HG03575 (cell line): ENCODE measurements around the gene CRYBA4.
"Not testable (repeated sequence)": the region's sequence is repeated elsewhere in the genome, so short reads cannot be mapped to it uniquely, and the experiment has no call there.

Source experiments
- ATAC-seq: cut with Tn5 transposase; IDR thresholded peaks from one replicate; pipeline ENCODE4 v1.9.1; 2021; ENCODE audit not compliant: unreplicated experiment, insufficient number of reproducible peaks, low FRiP score; ENCODE audit errors: extremely low read depth

The CRYBA4 gene

DNA sequence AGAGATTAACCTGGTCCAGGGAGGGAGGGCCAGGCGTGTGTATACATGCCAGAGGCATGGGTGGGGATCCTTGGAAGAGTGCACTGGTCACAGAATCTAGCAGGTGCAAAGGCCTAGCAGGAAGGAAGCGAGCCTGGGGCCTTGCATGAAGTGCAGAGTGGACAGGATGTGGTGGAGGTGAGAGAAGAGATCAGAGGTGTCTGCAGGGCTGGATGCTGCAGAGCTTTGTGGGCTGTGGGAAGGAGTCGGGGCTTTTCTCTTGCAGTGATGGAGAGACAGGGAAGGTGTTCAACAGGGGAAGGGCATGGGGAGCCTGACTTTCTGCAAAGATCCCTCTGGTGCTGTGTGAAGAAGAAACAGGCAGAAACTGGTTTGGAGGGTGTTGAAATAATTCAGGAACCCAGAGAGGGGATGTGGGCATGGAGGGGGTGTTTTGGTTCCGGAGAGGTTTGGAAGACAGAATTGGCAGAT lies 29.3 kb upstream of the CRYBA4 start:
- ATAC-seq: no peak

DNA sequence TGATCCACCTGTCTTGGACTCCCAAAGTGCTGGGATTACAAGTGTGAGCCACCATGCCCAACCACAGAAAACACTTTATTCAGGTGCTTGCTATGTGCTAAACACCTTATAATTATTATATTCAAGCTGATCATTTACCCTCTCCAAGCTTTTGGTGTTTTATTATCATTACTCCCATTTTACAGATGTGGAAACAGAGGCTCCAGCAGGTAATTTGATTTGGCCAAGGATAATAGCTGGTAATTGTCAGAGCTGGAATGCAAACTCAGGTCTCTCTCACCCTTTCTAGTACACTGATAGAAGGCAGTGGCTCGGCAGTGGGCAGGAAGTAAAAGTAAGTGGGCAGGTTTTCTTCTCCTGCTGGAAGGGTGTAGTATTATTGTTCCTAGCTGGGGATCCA lies 28.0 kb upstream of the CRYBA4 start:
- no peak for ATAC-seq

DNA sequence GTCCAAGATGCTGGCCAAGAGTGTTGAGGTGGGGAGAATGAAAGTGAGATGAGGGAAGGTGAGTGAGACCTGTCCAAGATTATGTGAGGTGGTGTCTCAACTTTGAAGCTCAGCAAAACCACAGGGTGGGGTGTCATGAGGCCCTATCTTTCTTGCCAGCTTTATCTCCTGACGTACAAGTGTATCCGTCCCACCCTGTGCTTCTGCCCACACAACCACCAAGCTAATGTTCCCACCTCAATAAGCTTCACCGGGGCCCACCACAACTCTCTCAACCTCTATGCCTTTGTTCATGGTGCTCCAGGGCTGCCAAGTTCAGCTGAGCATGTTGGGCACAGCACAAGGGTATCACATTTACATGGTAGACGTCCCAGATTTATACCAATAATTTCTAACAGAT lies 24.7 kb upstream of the CRYBA4 start:
- ATAC-seq: no peak

DNA sequence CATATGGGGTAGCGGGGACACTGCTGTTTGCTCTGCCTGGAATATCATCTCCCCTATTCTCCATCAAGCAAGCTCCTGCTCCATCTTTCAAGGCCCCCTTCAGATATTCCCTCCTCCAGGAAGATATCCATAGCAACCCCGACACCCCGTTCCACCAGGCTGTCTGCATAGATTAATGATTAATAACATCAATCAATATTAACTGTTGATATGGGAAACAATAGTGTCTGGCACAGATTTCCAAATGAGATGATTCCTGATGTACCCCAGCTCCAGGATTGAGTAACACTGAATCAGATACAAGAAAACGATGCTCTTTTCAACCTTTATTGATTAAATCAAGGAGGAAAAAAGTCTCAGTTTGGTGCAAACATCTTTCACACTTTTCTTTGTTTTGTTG lies 24.3 kb upstream of the CRYBA4 start:
- no peak for ATAC-seq

DNA sequence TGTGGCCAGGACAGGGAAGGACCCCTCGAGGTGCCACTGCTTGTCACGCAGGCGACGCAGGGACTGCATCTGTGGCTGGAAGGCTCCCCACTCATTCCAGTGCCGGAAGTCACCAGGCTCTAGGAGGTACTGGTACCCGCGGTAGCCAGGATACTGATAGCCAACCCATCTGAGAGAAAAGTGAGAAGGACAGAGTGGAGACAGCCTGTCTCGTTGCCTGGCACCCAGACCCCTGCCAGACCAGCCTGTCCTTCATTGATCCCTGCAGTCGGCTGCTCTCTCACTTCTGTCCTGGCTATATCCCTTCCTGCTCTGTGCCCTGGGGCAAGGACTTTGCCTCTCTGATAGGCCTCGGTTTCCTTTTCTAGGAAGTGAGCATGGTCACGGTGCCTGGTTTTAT lies 22.3 kb upstream of the CRYBA4 start:
- no peak for ATAC-seq

DNA sequence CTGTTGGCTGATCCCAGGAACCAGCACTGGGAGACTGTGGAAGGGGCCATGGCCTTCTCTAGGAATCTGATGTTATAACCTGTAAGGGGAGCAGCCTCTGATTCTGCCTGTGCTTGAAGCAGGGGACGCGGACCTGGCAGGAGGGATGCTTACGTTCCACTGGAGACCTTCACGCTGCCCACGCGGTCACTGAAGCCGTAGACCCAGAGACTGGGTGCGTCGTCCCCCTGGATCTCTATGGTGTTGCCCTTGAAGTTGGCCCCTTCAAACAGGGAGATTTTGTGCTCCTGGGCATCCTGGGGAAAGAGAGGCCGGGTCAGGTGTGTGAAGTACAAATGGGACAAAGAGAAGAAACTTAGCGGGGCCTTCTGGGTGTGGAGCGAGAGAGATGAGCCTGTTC lies 20.0 kb upstream of the CRYBA4 start:
- no peak for ATAC-seq

DNA sequence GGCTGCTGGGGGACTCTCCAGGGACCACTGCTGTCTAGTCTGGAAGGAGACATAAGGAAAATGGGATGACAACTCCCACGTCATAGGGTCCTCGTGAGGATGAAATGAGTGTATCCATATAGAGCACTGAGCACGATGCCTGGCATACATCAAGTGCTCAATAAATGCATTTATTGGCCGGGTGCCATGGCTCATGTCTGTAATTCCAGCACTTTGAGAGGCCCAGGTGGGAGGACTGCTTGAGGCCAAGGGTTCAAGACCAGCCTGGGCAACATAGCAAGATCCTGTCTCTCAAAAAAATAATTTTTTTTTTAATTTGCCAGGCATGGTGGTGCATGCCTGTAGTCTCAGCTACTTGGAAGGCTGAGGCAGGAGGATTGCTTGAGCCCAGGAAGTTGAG lies 19.6 kb upstream of the CRYBA4 start:
- no peak for ATAC-seq

DNA sequence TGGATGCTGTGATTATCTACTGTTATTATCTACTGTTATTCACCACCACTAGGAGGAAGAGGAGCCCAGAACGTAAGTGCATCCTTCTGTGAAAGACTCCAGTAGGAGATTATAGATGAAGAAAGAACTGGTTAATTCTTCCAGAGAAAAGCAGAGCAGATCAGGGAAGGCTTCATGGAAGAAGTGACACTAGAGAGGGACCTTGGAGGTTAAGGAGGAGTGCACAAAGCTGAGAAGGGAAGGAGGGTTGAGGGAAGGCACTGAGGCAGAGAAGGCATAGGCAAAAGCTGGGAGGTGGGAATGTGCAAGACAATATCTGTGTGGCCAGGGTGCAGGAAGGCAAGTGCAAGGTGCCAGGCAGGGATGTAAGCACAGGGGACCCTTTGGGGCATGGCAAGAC lies 17.4 kb upstream of the CRYBA4 start:
- no peak for ATAC-seq

DNA sequence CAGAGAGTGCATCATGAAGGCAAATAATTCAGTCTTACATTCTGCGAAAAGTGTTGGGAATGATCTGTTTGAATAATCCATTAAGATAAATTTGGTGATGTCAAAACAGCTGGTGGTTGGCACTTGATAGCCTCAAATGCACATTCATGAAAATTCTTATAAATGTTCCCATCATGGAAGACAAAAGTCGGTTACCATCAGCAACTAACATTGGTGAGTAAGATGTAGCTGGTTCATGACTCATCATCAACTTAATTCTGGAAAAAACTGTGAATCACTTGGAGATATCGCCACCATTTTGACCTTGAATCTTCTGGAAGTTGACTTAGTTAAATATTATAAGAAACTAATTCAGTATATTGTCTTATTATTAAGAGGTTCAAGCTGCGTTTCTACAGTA lies 15.2 kb upstream of the CRYBA4 start:
- no peak for ATAC-seq

DNA sequence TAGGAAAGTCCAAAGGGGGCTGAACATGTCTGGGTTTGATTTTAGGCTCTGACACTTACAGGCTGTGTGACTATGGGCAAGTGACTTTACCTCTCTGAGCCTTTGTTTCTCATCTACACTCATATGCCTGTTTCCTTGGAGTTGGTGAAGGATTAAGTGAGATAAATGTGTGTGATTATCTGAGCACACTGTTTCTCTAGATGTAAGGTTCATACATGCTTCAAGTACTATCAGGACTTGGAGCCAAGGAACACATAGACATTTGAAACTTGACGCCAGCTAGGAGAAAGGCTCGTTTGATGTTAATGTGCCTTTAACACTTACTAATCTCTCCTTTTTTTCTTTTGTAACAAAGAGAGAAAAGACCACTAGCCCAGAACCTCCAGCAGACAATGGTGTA lies 13.6 kb upstream of the CRYBA4 start:
- no peak for ATAC-seq

DNA sequence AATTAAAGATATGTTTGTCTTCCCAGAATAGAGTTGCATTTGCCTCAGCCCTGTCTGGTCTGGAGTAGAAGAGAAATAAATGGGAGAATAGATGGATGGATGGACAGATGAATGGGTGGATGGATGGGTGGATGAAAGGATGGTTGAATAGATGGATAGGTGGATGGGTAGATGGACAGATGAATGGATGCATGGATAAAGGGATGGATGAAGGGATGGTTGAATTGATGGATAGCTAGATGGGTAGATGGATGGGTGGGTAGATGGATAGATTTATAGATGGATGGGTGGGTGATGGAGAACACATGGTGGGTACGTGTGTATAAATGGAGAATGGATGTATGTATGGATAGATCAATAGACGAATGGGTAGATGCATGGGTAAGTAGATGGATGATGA lies 12.5 kb upstream of the CRYBA4 start:
- ATAC-seq: no peak

DNA sequence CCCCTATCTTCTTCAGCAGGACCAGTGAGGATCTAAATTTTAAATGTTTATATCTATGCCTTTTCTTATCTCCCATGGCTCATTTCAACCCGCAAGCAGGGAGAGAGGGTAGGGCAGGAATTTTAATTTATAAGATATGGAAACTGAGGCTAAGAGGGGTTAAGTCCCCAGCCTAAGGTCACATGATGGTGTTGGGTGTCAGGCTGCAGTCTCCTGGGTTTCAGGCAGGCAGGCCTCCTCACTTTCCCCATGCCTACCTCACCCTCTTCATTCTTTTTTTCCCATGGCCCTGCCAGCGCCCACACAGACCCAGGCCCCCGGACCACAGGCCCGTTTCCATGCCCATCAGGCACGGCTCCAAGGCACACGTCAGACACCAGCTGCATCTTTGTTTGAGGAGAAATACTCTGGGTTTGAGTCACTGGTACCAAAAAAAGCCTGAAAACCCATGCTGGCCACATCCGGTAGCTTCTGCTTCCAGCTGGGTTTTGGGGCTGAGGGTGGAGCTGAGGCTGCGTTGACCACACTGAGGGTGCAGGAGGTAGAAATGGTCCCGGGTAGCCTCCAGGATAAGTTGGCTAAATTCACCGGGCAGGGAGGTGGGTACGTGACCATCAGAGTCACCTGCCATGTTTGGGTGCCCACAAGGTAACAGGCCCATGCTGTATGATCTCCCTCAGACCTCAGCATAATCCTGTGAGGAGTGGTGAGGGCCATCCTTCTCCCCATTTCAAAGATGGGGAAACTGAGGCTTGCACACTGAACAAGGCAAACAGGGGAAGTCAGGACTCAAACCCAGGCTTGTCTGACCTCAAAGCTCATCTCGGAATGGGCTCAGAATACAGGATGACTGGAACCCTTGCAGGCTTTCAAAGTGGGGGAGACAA lies 11.4 kb upstream of the CRYBA4 start:
- ATAC-seq: peak; percentile 53

DNA sequence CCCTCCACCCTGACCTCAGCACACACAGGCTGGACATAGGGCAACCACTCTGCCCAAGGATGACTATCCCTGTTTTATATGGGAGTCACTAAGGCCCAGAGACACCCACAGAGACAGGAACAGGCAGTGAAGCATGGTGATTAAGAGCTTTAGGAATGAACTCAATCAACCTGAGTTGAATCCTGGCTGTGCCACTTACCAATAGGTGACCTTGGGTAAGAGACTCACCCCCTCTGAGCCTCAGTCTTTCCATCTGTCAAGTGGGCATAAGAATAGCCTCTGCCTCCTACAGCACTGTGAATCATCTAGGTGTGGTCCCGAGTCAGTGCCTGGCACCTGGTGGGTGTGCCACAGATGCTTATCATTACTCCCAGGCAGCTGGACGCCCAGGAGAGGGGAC lies 10.8 kb upstream of the CRYBA4 start:
- ATAC-seq: no peak

DNA sequence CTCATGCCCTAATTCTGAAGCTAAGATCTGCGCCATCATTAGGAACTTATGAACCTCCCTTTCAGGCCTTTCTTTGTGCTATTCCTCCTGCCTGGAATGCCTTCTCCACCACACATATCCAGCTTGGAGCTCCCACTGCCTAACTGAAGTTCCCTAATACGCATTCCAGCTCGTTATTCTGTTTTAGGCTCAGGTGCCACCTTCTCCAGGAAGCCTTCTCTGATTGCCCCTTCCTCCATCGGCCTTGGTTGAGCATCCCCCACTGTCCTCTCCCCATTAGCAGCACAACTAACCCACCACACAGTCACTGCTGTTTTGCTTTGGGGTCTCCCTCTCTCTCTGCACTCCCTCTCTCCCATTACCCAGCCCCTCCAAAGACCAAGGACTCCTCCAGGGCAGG lies 9.1 kb upstream of the CRYBA4 start:
- no peak for ATAC-seq

DNA sequence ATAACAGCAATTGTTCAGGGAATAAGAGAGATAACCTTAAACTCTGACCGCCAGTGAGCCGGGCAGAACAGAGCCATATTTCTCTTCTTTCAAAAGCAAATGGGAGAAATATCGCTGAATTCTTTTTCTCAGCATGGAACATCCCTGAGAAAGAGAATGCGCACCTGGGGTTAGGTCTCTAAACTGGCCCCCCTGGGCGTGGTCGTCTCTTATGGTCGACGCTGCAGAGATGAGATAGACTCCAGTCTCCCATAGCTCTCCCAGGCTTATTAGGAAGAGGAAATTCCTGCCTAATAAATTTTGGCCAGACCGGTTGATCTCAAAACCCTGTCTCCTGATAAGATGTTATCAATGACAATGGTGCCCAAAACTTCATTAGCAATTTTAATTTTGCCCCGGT lies 8.0 kb upstream of the CRYBA4 start:
- ATAC-seq: not testable (repeated sequence)

DNA sequence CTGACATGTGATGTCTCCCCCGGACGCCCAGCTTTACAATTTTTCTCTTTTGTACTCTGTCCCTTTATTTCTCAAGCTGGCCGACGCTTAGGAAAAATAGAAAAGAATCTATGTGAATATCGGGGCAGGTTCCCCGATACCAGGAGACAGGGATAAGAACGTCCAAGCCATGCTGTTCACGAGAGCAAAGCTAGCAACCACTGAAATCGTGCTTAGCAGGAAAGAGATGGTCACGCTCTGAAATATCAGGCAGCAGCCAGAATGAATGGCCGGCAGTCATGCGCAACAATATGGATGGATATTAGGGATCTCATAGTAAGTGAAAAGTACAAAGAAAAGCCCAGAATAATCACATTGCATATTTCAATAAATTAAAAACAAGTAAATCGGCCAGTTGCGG lies 7.4 kb upstream of the CRYBA4 start:
- ATAC-seq: no peak

DNA sequence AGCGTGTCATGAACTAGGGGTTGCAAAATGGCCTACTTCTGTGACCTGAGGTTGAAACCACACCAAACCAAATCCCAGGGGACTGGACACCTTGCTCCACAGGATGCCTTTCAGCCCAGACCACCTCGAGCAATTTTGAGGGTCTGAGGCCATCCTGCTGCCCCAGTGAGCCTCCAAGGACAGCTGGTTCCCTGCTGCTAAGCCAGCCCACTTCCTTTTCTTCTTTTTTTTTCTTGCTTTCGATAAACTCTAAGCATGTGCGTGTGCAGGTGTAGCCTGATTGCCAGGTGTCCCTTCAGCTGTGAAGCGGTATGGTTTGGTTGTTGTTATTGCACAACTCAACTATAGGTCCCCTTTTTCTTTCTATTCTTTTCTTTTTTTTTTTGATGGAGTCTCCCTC lies 6.6 kb upstream of the CRYBA4 start:
- ATAC-seq: no peak

DNA sequence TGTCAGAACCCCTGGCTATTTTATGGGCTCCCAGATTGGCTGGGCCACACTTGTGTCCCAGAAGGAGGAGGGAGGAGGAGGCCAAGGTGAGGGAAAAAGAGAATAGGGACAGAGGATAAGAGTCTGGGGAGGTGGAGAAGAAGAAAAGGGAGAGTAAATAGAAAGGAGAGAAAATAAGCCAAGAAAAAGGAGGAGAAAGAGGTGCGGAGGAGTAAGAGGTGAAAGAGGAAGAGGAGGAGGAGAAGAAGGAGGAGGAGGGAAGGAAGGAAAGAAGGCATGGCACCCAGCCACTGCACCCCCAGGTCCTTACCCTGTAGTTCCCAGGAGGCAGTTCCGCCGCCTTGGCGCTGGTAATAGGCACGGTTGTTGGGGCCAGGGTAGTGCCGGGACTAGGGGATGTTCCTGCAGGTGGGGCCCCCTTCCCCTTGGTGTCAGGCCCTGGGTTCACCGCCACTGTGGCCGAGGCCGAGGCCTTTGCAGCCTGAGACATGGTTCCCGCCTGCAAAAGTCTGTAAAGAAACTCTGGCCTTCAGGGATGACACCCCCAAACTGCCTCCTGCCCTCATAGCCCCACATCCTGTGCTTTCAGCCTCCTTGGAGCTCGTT lies 5.8 kb upstream of the CRYBA4 start:
- no peak for ATAC-seq

DNA sequence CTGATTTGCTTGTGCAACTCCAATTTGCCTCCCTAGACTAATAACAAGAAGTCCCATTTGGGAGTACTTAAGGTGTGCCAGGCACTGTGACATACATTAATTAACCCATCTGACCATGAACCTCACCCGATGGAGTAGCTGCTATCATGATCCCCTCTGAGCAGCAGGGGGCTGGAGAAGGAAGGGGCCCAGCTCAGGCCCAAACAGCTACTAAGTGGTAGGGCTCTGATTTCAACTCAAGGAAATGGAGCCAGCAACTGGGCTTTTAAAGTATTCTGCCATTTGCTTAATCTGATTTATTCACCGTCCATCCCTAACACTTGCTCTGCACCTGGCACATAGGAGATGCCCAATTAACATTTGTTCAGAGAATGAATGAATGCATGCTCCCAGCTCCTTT lies 5.1 kb upstream of the CRYBA4 start:
- ATAC-seq: no peak

DNA sequence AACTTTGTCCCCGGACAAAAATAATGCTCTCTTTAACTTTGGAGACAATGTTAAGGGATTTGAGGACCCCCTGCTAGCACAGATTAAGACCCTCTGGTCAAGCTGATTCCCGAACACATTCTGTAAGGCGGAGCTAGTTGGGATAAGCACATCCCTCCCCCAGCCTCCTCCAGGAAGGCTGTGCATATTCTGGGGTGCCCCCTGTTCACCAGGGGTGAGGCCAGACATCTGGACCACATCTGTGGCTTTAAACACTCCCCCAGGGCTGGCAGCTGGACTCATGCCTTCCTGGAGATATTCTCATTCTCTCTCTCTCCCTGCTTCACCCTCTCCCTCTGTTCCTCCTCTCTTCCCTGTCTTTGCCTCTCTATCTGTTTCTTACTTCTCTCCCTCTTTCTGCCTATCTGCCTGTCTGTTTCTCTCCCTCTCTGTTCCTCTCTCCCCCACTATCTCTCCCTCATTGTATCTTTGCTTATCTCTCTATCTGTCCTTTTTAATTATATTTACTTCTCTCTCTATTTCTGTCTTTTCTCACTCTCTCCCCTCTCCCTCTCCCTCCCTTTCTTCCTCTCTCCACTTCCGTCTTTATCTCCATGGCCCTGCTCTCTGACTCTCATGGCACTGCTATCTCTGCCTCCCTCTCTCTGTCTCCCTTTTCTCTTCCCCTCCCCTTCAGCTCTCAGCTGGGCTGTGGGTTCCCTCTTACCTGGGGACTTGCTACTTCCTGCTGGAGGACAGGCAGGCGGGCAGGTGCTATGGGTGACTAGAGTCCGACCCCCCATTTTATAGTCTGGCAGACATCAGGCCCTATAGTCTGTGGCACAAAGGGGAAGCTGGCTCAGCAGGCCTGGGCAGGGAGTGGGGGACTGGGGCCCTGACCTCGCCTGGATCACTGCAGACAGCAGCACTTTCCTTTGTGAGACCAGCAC lies 4.2 kb upstream of the CRYBA4 start, which contains the start of gene CRYBB1:
TSS of gene CRYBB1 (minus strand) at position 757 of the 929 bp plus-strand sequence. CDS start 1,708 bp downstream, outside the sequence.
- ATAC-seq: no peak
